Hepatocyte (in vitro differentiated cells): ENCODE measurements around the gene RUSF1.

ENCODE experiments used
- CTCF ChIP-seq: fragments of 200-600 bp; sonication (generic); IDR thresholded peaks from 2 replicates; pipeline ENCODE4 v1.5.1; 2016; ENCODE audit warnings: antibody characterized with exemption, mild to moderate bottlenecking; ENCODE audit not compliant: poor library complexity
- EZH2 ChIP-seq: fragments of 200-600 bp; sonication (generic); IDR thresholded peaks from 2 replicates; pipeline ENCODE4 v1.6.1; 2016; ENCODE audit warnings: antibody characterized with exemption, mild to moderate bottlenecking, borderline replicate concordance
- EZH2phosphoT487 ChIP-seq: fragments of 200-600 bp; sonication (generic); IDR thresholded peaks from one replicate; pipeline ENCODE4 v1.6.1; 2018; ENCODE audit warnings: antibody characterized with exemption, mild to moderate bottlenecking, low read depth, moderate library complexity; ENCODE audit not compliant: unreplicated experiment, severe bottlenecking

- TF ChIP-seq CTCF (no peak), EZH2phosphoT487 (no peak), EZH2 (no peak)
These were observed 28.7 kb upstream of the RUSF1 start for GRCh38 chr16:31536804-31537361.
